Retinal pigment epithelial cell (primary cell): ENCODE data around the gene PUS7L.
"Not testable (repeated sequence)": the region's sequence is repeated elsewhere in the genome, so short reads cannot be mapped to it uniquely, and the experiment has no call there.

Source experiments
- DNase-seq: peaks from one replicate; pipeline ENCODE4 v3.0.0-alpha.2; 2010; ENCODE audit warnings: low read depth
- H3K4me3 ChIP-seq: 2 replicates; pipeline ENCODE4 v1.5.1; 2011; ENCODE audit warnings: mild to moderate bottlenecking, low read length, control low read depth, moderate library complexity
- CTCF ChIP-seq: conservative IDR thresholded peaks from 2 replicates; pipeline ENCODE4 v1.5.1; 2011; ENCODE audit warnings: low read depth, low read length, control low read depth, inconsistent platforms

Gene PUS7L

DNA sequence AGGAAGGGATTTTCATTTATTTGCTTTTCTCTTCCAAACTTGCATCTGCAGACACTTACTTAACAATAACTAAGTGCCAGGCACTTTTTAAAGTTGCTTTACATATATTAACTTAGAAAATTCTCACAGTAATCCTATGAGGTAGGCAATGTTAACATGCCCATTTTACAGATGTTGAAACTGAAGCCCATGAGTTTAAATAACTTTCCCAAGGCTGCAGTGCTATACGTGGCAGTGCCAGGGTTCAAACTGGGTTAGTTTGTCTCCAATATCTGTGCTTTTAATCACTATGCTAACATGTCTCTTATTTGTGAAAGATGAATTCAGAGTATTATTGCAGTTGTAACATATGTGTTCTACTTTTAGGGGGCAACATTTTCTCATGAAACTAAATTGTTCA, 29.9 kb downstream of the PUS7L start:
- TF ChIP-seq CTCF, result no peak
- DNase-seq, result no peak
- H3K4me3 ChIP-seq, result no peak overlapping the region

GRCh38 chr12:43728117-43728516, 30.5 kb downstream of the PUS7L start:
- no peak overlapping the region for H3K4me3 ChIP-seq
- DNase-seq, result no peak
- TF ChIP-seq CTCF, result no peak

DNA sequence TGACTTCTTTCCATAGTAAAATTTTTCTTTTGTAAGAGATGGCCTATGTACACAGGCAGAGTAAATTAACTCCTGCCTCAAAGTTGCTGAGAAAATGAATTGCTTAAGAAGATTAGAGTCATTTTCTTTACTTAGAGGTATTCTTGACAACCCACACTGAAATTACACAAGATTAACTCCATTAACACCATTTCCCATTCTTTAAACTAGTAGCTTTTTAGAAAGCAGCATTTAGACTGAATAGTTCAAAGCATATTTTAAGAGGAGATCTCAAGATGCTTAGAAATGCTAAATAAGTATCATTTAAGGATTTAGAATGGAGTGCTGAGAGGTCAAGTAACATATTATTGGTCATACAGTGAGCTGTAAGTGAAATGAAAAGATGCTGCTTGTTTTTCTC, 35.5 kb downstream of the PUS7L start:
- TF ChIP-seq CTCF, result no peak

GRCh38 chr12:43722621-43723020, 36.0 kb downstream of the PUS7L start:
- no peak for TF ChIP-seq CTCF
- no peak for DNase-seq

More for the DNA sequence above, 35.5 kb downstream of the PUS7L start:
- H3K4me3 ChIP-seq, result no peak overlapping the region
- peak; percentile 38 for DNase-seq

DNA sequence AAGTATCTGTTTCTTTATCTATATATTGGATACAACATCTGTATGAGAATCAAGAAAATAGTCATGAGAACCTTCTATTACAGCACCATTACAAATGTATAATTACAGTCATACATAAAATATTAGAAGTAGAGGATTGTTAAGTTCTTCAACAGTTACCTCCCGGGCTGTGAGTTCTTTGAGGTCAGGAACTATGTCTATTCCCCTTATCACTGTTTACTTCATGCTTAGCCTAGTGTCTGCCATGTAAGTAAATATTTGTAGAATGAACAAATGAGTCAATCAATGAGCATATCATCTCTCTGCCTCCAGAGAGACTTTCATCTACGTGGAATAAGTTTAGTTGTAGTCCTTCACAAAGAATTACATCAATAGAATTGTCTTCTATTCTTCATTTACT, 47.2 kb downstream of the PUS7L start:
- no peak for TF ChIP-seq CTCF
- H3K4me3 ChIP-seq, result no peak overlapping the region
- DNase-seq, result no peak

More at GRCh38 chr12:43722621-43723020, 36.0 kb downstream of the PUS7L start:
- no peak overlapping the region for H3K4me3 ChIP-seq

GRCh38 chr12:43703772-43704171, 54.8 kb downstream of the PUS7L start:
- not testable (repeated sequence) for H3K4me3 ChIP-seq, DNase-seq

GRCh38 chr12:43701194-43701593, 57.4 kb downstream of the PUS7L start:
- DNase-seq, H3K4me3 ChIP-seq: not testable (repeated sequence)

DNA sequence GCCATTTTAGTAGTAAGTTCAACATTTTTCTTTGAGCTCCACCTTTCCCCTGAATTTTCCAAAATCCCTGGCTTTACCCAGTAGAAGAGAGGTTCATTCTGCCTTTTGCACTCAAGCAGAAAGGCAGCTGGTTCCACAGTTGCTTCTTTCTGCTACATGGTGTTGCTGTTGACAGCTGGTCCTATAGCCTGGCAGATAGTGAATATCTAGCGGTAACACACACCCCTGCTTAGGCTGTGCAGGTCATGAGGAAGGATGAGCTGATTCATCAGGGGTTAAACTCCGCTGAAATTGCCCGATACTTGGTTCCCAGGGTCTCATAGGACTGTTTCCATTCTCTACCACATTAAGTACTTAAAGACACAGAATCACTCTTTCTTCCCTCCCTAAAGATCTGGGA, 62.4 kb downstream of the PUS7L start:
- H3K4me3 ChIP-seq, result no peak overlapping the region
- DNase-seq, result no peak
- no peak for TF ChIP-seq CTCF
